Thymus (tissue), 11 donors: ENCODE measurements around the gene CD82. TPM values are rescaled to one million over a fixed set of nuclear protein-coding genes. Genes with fewer than 3 reads are reported as not detected.

Experiments used
- DNase-seq, 9 donors: peaks; one replicate each; pipeline ENCODE4 v3.0.0-alpha.2; 2013; ENCODE audit warnings: low spot score in 9 of 9, low read depth in 6 of 9, missing footprints in 1 of 9
- H3K27ac ChIP-seq, 2 donors: one replicate each; pipeline ENCODE4 v1.5.1; 2013; ENCODE audit warnings: control low read depth in 1 of 2, low read depth in 1 of 2, low read length in 1 of 2, mild to moderate bottlenecking in 1 of 2, moderate library complexity in 1 of 2
- H3K27me3 ChIP-seq, 2 donors: one replicate each; pipeline ENCODE4 v1.5.1; 2013; ENCODE audit warnings: low read length in 1 of 2; ENCODE audit not compliant: control insufficient read depth in 2 of 2, insufficient read depth in 1 of 2
- H3K36me3 ChIP-seq, 2 donors: one replicate each; pipeline ENCODE4 v1.5.1; 2013; ENCODE audit warnings: low read length in 1 of 2, mild to moderate bottlenecking in 1 of 2, moderate library complexity in 1 of 2; ENCODE audit not compliant: control insufficient read depth in 2 of 2, insufficient read depth in 2 of 2
- H3K4me1 ChIP-seq, 2 donors: one replicate each; pipeline ENCODE4 v1.5.1; 2013; ENCODE audit warnings: low read length in 2 of 2; ENCODE audit not compliant: control insufficient read depth in 2 of 2, insufficient read depth in 2 of 2
- H3K4me3 ChIP-seq, 2 donors: one replicate each; pipeline ENCODE4 v1.5.1; 2013; ENCODE audit warnings: low read length in 2 of 2, control low read depth in 1 of 2, mild to moderate bottlenecking in 1 of 2
- H3K9me3 ChIP-seq, 2 donors: one replicate each; pipeline ENCODE4 v1.5.1; 2013; ENCODE audit warnings: low read length in 1 of 2, mild to moderate bottlenecking in 1 of 2; ENCODE audit not compliant: control insufficient read depth in 2 of 2, insufficient read depth in 1 of 2
- WGBS: extraction: QIAGEN DNeasy Blood & Tissue Kit; methylation state at CpG from one replicate; pipeline ENCODE4 v1.1.7; 2013; 5-methylcytosine and 5-hydroxymethylcytosine counted together
- polyA plus RNA-seq: library from polyadenylated mRNA; stranded (reverse); fragments of 200-250 nt; gene quantifications from one replicate; pipeline ENCODE4 v1.2.3, GENCODE V29; 2013
- total RNA-seq: library from RNA; stranded (reverse); fragments of 120-200 nt; gene quantifications from one replicate; pipeline ENCODE4 v1.2.4, GENCODE V29; 2013
- donor health status: healthy.

Gene CD82
- total and polyA plus RNA-seq, 2 donors: 34.8 to 34.9 TPM

GRCh38 chr11:44627165-44627789, 61.8 kb downstream of the CD82 start:
- no peak overlapping the region for H3K4me3 ChIP-seq
- peaks cover 0 to 3% of the 10 kb centered on the region in 2 donors for H3K9me3 ChIP-seq
- H3K4me1 ChIP-seq: peaks cover 0 to 9% of the 10 kb centered on the region in 2 donors
- H3K36me3 ChIP-seq: peaks cover 0 to 6% of the 10 kb centered on the region in 2 donors
- no peak for DNase-seq
- no peak overlapping the region for H3K27ac ChIP-seq
- 84% methylated on average over 4 of the region's 4 CpGs for WGBS
- peaks cover 0 to 2% of the 10 kb centered on the region in 2 donors for H3K27me3 ChIP-seq

DNA sequence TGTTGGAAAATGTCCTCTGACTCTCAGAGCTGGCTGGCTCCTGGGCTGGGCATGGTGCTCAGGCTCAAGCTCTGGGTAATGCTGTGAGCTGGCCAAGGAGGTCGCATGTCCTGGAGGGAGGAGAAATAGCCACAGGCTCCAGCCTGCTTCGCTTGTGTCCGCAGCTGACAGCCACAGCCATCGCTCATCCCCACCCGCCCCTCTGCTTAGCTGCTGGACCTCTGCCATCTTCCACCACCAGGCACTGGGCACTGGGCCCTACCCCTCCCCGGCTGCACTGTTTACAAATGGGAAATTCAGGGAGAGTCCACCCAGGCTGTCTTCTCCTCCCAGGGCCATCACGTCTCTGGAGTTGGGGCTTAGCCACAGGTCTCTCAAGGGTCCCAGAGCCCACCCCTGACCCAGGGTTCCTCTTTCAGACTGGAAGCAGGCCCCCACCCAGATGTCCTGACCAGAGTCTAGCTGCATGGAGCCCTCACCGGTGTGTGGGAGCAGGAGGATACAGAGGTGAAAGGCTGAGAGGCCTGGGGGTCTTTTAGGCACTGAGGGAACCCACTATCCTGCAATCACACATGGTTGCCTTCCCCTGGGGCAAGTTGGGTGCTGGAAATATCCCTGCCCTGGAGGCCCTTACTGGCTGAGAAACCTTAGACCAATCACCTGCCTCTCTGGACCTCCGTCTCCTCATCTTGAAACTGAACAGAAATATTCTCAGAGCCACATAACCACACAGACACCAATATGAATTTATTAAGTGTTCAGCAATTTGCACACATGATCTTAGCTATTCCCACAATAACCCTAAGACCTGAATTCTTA, 62.7 kb downstream of the CD82 start:
- Histone ChIP-seq H3K27ac (no peak overlapping the region), H3K4me3 (no peak overlapping the region), H3K9me3 (peaks cover 0 to 3% of the 10 kb centered on the region in 2 donors), H3K4me1 (peaks cover 0 to under 1% of the 10 kb centered on the region in 2 donors), H3K27me3 (peaks cover 0 to 2% of the 10 kb centered on the region in 2 donors), H3K36me3 (peaks cover 0 to 6% of the 10 kb centered on the region in 2 donors)
- 91% methylated on average over 9 of the region's 9 CpGs for WGBS
- DNase-seq: no peak

DNA sequence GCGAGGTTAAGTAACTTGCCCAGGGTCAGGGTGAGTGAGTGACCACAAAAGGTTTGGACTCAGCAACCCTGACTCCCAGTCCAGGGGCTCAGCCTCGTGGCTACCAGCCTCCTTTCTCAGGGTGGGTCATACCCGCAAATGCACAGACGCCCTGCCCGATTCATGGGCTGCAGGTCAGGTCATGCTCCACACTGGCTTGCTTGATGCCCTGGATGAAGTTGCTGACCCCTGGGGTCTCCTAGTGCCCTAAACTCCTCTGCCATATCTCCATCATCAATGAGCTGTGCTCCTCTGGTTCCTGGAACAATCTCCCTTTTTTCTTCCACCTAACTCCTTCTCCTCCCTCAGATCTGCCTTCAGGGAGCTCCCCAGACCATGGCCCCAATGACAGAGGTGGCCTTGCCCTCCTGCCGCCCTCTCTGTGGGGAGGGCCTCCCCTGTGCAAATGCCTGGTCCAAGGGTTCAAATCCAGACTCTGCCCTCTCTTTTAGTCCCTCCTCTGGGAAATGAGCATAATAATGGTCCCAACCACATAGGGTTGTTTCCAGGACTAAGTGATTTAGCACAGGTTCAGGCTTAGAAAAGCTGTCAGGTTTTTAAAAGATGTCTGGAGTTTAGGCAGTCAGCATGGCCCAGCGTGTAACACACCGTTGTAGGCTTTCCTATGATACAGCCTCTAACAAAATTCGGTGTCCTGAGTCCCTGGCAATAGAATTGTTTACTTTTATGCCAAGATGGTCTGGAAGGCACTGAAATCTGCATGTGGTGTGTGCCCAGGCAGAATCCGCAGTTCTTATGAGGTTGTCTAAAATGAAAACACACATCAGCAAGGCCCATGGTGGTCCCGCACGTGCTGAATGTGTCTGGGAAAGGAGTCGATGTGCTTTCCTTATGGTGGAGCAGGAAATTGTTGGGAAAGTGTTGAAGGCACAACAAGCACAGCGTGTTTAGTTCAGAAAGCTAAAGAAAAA, 63.6 kb downstream of the CD82 start:
- peaks cover 0 to 6% of the 10 kb centered on the region in 2 donors for H3K36me3 ChIP-seq
- H3K4me3 ChIP-seq: no peak overlapping the region
- H3K27ac ChIP-seq: no peak overlapping the region
- DNase-seq: no peak
- WGBS: 93% methylated on average over 14 of the region's 14 CpGs
- H3K9me3 ChIP-seq: peaks cover 0 to 3% of the 10 kb centered on the region in 2 donors
- H3K27me3 ChIP-seq: peaks cover 0 to 2% of the 10 kb centered on the region in 2 donors
- no peaks in the 10 kb centered on the region for H3K4me1 ChIP-seq

DNA sequence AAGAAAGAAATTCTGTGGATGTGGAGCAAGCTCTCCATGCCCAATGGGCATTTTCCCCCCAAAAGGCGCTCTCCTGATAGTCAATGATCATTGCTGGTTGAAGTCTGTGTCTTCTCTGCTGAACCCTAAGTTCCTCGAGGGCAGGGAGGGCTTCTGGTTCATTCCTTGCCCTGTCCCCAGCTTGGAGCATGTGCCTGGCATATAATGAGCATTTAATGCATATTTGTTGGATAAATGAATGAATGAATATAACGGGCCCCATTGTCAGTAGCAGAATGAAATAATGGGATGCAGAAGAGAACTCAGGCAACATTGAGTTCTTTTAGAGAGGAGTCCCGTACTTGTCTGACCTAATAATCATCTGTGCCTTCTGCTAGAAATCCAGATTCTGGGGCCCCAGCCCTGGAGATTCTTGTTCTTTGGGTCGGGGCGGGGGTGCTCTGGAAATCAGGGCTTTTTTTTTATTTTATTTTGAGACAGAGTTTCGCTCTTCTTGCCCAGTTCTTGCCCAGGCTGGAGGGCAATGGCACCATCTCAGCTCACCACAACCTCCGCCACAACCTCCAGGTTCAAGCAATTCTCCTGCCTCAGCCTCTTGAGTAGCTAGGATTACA, 64.4 kb downstream of the CD82 start:
- no peak for DNase-seq
- 89% methylated on average over 8 of the region's 8 CpGs for WGBS
- H3K9me3 ChIP-seq: peaks cover 0 to 3% of the 10 kb centered on the region in 2 donors
- H3K4me3 ChIP-seq: no peak overlapping the region
- no peak overlapping the region for H3K27ac ChIP-seq
- H3K36me3 ChIP-seq: peaks cover 0 to 6% of the 10 kb centered on the region in 2 donors
- no peaks in the 10 kb centered on the region for H3K4me1 ChIP-seq
- H3K27me3 ChIP-seq: peaks cover 0 to 5% of the 10 kb centered on the region in 2 donors

DNA sequence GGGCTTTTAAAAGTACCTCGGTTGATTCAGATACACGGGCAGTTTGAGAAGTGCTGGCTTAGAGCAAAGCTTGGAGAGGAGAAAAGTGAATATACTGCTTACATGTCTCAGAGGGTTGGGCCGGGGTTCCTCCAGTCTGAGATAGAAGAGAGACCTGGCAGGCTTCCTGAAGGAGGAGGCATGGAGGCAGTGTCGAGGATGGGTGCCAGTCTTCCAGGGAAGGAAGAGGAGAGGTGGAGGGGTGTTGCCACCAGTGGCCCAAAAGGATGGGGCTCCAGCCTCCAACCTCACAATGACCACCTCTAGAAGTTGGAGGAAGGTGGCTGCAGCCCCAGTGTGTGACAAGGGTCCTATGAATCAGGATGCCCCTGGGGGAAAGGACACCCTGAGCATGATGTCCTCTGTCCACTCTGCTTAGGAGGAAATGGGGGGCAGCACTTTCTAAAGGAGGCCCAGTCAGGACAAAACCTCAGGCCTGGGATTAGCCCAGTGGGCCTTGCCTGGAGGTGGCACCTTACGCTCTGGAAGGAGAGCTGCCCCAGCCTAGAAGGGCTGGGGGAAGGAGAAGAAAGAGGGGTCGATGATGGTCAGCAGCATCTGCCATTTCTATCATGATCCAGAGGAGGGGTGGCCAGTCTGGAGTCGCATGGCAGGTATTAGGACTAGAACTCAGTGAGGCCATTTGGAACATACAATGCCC, 65.2 kb downstream of the CD82 start:
- H3K9me3 ChIP-seq: peaks cover 0 to 3% of the 10 kb centered on the region in 2 donors
- no peak overlapping the region for H3K27ac ChIP-seq
- 96% methylated on average over 7 of the region's 7 CpGs for WGBS
- no peak overlapping the region for H3K4me3 ChIP-seq
- H3K4me1 ChIP-seq: no peaks in the 10 kb centered on the region
- peaks cover 0 to 5% of the 10 kb centered on the region in 2 donors for H3K27me3 ChIP-seq
- peaks cover 0 to 5% of the 10 kb centered on the region in 2 donors for H3K36me3 ChIP-seq
- no peak for DNase-seq

DNA sequence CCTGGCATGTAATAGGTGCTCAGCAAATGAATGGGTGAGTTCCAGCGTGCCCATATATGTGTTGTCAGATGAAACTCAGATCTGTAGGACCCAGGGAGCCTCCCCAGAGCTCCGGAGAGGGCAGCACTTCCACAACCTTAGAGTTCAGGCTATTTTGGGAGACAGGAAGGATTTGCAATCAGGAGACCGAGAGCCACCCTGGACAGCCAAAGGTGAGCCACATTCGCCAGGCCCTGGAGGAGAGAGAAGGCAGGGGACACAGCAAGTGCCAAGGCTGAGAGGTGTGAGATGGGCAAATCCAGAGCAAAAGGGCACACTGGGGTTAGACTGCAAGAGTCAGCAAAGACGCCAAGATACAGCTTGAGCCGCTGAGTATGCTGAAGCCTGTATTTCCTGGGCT, 66.4 kb downstream of the CD82 start:
- H3K27me3 ChIP-seq: peaks cover 0 to 5% of the 10 kb centered on the region in 2 donors
- H3K36me3 ChIP-seq: no peaks in the 10 kb centered on the region
- H3K9me3 ChIP-seq: no peaks in the 10 kb centered on the region
- no peak for DNase-seq
- no peak overlapping the region for H3K27ac ChIP-seq
- no peaks in the 10 kb centered on the region for H3K4me1 ChIP-seq
- no peak overlapping the region for H3K4me3 ChIP-seq
- WGBS: 95% methylated on average over 6 of the region's 6 CpGs

- Histone ChIP-seq H3K27me3 (peaks cover 0 to 5% of the 10 kb centered on the region in 2 donors), H3K36me3 (no peaks in the 10 kb centered on the region), H3K4me3 (no peak overlapping the region), H3K27ac (no peak overlapping the region), H3K4me1 (no peaks in the 10 kb centered on the region), H3K9me3 (no peaks in the 10 kb centered on the region)
- 59% methylated on average over 10 of the region's 10 CpGs for WGBS
- peak in 2 of 9 donors; percentile 40 to 53 for DNase-seq
Observed at GRCh38 chr11:44632466-44633123, 67.1 kb downstream of the CD82 start.

DNA sequence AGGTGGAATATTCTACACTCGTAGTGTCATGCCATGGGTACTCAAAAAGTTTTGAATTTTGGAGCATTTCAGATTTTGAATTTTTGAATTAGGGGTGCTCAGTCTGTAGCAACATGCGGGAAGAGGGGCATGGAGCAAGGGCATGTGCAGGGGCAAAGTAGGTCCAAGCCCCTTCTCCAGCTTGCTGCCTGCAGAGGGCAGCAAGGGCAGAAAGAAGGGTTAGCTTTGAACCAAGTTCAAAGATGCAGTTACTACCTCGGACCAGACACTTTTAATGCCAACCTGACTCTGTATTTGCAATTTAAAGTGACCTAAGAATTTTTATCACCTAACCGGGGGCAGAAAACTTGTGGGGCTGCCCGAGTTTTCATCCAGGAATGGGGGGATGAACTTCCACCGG, 68.2 kb downstream of the CD82 start:
- DNase-seq: no peak

More for the DNA sequence above, 68.2 kb downstream of the CD82 start:
- no peaks in the 10 kb centered on the region for H3K9me3 ChIP-seq
- H3K4me1 ChIP-seq: no peaks in the 10 kb centered on the region
- no peaks in the 10 kb centered on the region for H3K36me3 ChIP-seq
- no peak overlapping the region for H3K27ac ChIP-seq
- peaks cover 0 to 8% of the 10 kb centered on the region in 2 donors for H3K27me3 ChIP-seq
- WGBS: 76% methylated on average over 6 of the region's 6 CpGs
- H3K4me3 ChIP-seq: no peak overlapping the region
